Muscle layer of duodenum (tissue), 2 donors: ENCODE measurements around the gene RBFOX1.

Source experiments
- H3K27ac ChIP-seq: one replicate; pipeline ENCODE4 v1.7.0; 2013; ENCODE audit warnings: mild to moderate bottlenecking, low read length
- H3K27me3 ChIP-seq: one replicate; pipeline ENCODE4 v1.7.0; 2013; ENCODE audit warnings: low read depth, mild to moderate bottlenecking, control low read depth, low read length
- H3K36me3 ChIP-seq, 2 donors: one replicate each; pipeline ENCODE4 v1.7.0; 2013; ENCODE audit warnings: low read length in 2 of 2, control low read depth in 1 of 2, mild to moderate bottlenecking in 1 of 2; ENCODE audit not compliant: insufficient read depth in 2 of 2, control insufficient read depth in 1 of 2
- H3K4me1 ChIP-seq, 2 donors: one replicate each; pipeline ENCODE4 v1.7.0; 2013; ENCODE audit warnings: low read length in 2 of 2, mild to moderate bottlenecking in 2 of 2, control low read depth in 1 of 2, moderate library complexity in 1 of 2; ENCODE audit not compliant: insufficient read depth in 2 of 2, control insufficient read depth in 1 of 2
- H3K4me3 ChIP-seq, 2 donors: one replicate each; pipeline ENCODE4 v1.7.0; 2013; ENCODE audit warnings: low read length in 2 of 2, low read depth in 1 of 2, mild to moderate bottlenecking in 1 of 2
- H3K9me3 ChIP-seq, 2 donors: one replicate each; pipeline ENCODE4 v1.7.0; 2013; ENCODE audit warnings: low read length in 2 of 2, control low read depth in 1 of 2, mild to moderate bottlenecking in 1 of 2; ENCODE audit not compliant: control insufficient read depth in 1 of 2
- donor health status: healthy.

The RBFOX1 gene

DNA sequence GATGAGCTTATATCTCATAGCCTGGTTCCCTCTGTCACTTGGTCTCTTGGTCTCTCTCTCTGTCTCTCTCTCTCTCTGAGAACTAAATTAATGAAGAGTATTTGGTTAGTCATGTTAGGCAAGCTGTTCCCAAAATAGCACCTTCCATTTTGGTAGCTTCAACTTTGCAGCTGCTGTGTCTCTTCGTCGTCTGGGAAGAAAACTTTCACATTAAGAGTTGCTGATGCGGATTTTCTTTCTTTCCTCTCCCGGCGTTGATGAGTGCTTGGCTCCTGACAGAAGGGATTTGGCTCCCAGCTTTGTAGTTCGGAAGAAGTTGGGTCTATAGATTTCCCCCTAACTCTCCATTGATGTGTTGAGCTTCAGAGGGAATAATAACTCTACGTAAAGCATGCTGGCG is at the start of gene RBFOX1:
TSS of gene RBFOX1 (plus strand) at position 235 of the 400 bp plus-strand sequence.
- Histone ChIP-seq H3K27ac (no peak within 1 kb of the TSS), H3K27me3 (no peaks in the 10 kb centered on the region), H3K4me1 (no peaks in the 10 kb centered on the region), H3K9me3 (no peaks in the 10 kb centered on the region), H3K4me3 (no peak within 1 kb of the TSS), H3K36me3 (no peaks in the 10 kb centered on the region)

DNA sequence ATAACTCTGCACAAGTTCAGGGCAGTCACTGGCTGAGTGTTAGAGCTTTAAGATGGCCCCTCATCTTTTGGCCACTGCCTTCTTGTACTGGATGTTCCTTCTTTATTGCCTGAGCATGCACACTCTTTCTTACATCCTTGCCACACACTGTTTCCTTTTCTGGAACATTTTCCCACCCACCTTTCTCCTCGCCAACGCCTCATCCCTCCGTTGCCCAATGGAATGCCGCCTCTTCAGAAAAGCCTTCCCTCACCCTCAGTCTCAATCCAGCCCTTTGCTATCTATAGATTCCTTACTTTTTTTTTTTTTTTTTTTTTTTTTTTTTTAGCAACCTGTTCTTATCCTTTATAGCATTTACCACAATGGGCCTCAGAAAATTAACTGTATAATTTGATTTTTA is 47.9 kb upstream of the RBFOX1 start:
- H3K36me3 ChIP-seq: no peaks in the 10 kb centered on the region
- no peaks in the 10 kb centered on the region for H3K27me3 ChIP-seq
- peaks cover 0 to 8% of the 10 kb centered on the region in 2 donors for H3K9me3 ChIP-seq
- H3K27ac ChIP-seq: no peak overlapping the region
- no peak overlapping the region for H3K4me3 ChIP-seq
- H3K4me1 ChIP-seq: no peaks in the 10 kb centered on the region

DNA sequence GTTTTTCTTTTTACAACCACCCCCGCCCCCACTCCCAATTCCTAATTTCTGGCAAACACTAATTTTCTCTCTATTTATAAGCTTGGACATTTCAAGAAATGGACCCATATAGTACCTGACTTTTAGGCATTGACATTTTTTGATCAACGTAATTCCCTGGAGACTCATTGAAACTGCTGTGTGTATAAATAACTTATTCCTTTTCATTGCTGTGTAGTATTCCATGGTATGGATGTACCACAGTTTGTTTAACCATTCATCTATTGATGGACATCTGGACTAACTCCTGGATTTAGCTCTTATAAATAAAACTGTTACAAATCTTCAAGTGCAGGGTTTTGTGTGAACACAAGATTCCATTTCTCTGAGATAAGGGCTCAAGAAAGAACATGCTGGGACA is 47.1 kb upstream of the RBFOX1 start:
- Histone ChIP-seq H3K4me1 (no peaks in the 10 kb centered on the region), H3K9me3 (peaks cover 0 to 8% of the 10 kb centered on the region in 2 donors), H3K4me3 (no peak overlapping the region), H3K36me3 (no peaks in the 10 kb centered on the region), H3K27ac (no peak overlapping the region), H3K27me3 (no peaks in the 10 kb centered on the region)

DNA sequence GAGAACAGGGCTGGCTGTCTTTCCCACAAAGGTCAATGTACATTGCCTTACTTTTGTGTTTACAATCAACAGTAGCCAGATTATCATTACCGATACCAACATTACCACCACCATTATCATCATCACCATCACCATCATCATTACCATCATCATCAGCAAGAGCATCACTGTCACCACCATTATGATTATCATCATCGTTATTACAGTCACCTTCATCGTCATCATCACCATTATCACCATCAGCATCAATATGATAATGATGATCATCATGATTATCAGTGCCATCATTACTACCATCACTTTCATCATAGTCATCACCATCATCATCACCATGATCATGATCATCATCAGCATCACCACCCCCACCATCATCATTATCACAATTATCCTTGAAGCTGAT is 43.3 kb upstream of the RBFOX1 start:
- Histone ChIP-seq H3K27me3 (no peaks in the 10 kb centered on the region), H3K4me1 (no peaks in the 10 kb centered on the region), H3K4me3 (no peak overlapping the region), H3K36me3 (no peaks in the 10 kb centered on the region), H3K9me3 (peaks cover 0 to 8% of the 10 kb centered on the region in 2 donors), H3K27ac (no peak overlapping the region)

DNA sequence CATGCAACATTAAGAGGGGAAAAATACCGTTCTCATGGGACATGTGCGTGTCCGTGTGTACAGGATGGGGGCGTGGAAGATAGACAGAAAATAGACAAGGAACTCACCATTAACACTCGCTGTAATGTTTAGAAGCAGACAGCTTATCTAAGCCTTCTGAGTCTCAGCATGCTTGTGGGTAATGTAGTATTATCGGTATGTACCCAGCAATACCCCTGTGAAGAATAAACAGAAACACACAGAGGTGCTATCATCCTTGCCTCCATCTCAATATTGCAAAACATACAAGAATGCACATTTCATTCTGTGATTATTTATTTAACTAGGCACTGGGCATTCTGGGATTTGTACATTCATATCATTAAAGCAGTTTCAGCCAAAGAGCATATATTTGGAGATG is 42.0 kb upstream of the RBFOX1 start:
- Histone ChIP-seq H3K9me3 (peaks cover 0 to 1% of the 10 kb centered on the region in 2 donors), H3K36me3 (no peaks in the 10 kb centered on the region), H3K27me3 (no peaks in the 10 kb centered on the region), H3K27ac (no peak overlapping the region), H3K4me3 (no peak overlapping the region), H3K4me1 (no peaks in the 10 kb centered on the region)

DNA sequence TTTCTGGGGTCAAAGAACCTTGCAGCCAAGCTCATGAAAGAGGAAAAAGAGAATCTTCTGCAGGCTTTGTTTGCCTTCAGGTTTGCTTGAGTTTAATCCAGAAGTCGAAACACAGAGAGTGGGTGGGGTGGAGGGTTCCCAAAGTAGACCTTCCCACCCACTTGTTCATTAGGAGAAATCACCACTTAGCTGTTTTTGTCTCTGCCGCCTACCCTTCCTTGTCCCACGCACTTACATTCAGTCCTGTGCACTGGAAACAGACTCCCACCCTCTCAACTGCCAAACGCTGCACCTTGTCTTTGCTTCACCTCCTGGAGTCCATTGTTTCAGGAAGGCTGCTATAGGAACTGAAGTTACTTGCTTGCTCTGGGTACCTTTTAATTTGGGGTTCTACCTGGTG is 38.6 kb upstream of the RBFOX1 start:
- Histone ChIP-seq H3K9me3 (no peaks in the 10 kb centered on the region), H3K36me3 (no peaks in the 10 kb centered on the region), H3K4me1 (no peaks in the 10 kb centered on the region), H3K4me3 (no peak overlapping the region), H3K27ac (no peak overlapping the region), H3K27me3 (no peaks in the 10 kb centered on the region)

DNA sequence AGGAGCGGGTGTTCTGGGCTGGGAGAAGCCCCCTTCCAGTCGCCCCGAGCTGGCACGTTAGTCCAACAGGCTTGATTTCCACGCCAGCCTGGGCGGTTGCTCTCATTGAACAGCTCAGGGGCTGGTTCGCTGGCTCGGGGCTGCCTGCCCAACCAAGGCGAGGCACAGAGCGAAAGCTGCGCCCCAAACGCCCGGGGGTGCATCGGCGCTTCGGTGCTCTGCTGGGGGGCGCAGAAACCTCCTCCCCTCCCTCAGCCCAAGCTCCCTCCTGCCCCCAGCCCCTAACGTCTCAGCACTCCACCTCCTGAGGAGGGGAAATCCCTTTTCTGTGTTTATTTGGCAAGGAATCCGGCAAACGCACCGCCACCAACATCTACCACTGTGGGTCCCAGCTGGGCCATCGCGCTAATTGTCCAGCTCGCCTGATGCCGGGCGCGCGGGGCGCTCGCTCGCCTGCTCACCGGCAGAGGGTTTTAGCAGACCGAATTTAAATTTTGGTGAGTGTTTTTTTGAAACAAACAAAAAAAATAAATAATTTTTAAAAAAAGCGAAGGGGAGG is 29.5 kb upstream of the RBFOX1 start:
- Histone ChIP-seq H3K4me3 (peak overlapping the region in 1 of 2 donors; percentile 29), H3K9me3 (no peaks in the 10 kb centered on the region), H3K36me3 (no peaks in the 10 kb centered on the region), H3K27me3 (no peaks in the 10 kb centered on the region), H3K27ac (no peak overlapping the region), H3K4me1 (peaks cover 0 to 11% of the 10 kb centered on the region in 2 donors)

DNA sequence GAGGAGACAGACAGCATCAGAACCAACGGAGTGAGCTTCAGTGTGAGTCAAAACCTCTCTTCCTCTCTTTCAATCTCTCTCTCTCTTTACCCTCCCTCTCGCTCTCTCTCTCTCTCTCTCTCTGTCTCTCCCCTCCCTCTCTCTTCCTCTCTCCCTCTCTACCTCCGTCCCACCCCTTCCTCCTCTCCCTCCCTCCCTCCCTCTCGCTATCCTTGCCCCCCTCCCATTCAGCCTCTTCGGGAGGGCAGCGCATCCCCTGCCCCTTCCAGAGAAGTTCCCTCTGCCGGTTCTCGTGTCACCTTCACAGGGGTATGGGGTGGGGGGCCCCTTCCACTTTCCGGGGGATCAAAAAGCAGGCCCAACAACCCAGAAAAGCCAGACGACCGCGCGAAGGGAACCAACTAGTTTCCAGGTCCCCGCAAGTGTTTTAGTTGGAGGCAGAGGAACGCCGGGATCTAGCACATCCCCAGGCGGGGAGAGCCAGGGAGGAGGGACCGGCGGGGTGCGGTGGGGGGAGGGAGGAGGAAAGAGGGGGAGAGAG is 28.9 kb upstream of the RBFOX1 start:
- Histone ChIP-seq H3K27ac (no peak overlapping the region), H3K9me3 (no peaks in the 10 kb centered on the region), H3K4me1 (peaks cover 0 to 11% of the 10 kb centered on the region in 2 donors), H3K36me3 (no peaks in the 10 kb centered on the region), H3K4me3 (no peak overlapping the region), H3K27me3 (no peaks in the 10 kb centered on the region)

DNA sequence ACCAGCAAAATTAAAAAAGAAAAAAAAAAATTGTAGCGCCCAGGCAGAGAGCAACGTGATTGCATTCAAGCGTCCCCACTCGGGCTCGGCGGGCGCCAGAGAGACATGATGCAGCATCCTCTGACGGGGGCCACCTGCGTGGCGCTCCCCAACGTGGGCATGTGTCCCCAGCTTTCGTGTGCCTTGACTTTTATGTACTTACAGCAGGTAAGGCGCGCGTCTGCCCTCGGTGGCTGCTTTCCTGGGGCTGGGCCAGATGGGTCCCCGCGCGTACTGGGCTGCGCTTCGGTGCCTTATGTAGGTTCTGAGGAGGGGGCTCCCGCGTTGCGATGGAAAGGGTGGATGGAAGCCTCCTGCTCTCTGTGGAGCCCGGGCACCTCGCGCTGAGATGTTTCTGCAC is 28.4 kb upstream of the RBFOX1 start:
- H3K27ac ChIP-seq: no peak overlapping the region
- H3K27me3 ChIP-seq: no peaks in the 10 kb centered on the region
- no peak overlapping the region for H3K4me3 ChIP-seq
- H3K36me3 ChIP-seq: no peaks in the 10 kb centered on the region
- peaks cover 0 to 11% of the 10 kb centered on the region in 2 donors for H3K4me1 ChIP-seq
- no peaks in the 10 kb centered on the region for H3K9me3 ChIP-seq

DNA sequence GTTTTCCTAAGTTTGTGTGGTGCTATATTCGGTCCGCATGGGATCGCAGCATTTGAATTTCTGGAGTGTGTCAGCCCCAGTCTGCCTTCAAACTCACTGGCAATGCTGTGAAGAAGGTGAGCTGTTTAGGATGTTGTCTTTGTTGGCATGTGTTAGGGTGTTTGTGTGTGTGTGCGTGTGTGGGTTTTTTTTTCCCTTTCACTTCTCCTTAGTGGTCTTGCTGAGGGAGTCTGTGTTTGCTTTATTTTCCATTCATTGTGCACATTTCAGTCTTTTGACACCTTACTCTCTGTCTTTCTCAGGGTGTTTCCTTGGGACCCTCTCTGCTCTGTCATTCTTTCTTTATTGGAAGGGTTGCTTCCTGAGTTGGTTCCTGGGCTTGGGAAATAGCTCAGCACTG is 27.7 kb upstream of the RBFOX1 start:
- Histone ChIP-seq H3K4me3 (no peak overlapping the region), H3K36me3 (no peaks in the 10 kb centered on the region), H3K27me3 (no peaks in the 10 kb centered on the region), H3K9me3 (no peaks in the 10 kb centered on the region), H3K27ac (no peak overlapping the region), H3K4me1 (peaks cover 0 to 11% of the 10 kb centered on the region in 2 donors)

DNA sequence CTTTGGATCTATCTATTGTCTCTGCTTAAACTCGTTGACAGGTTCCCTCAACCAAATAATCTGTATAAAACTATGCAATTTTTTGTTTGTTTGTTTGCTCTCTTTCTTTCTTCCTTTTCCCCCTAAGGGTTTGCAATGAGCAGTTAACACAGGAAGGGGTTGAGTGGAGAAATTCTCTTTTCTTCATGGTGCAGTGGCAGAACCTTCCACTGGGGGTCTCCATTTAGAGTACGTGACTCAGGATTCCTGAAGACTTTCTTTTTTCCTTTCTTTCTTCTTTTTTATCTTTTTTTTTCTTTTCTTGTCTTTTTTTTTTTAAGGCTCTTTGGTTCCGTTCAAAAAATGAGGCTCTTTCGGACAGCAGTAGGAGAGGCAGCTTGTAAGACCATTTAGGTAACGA is 19.5 kb upstream of the RBFOX1 start:
- Histone ChIP-seq H3K36me3 (no peaks in the 10 kb centered on the region), H3K27me3 (no peaks in the 10 kb centered on the region), H3K4me1 (no peaks in the 10 kb centered on the region), H3K27ac (no peak overlapping the region), H3K9me3 (no peaks in the 10 kb centered on the region), H3K4me3 (no peak overlapping the region)

DNA sequence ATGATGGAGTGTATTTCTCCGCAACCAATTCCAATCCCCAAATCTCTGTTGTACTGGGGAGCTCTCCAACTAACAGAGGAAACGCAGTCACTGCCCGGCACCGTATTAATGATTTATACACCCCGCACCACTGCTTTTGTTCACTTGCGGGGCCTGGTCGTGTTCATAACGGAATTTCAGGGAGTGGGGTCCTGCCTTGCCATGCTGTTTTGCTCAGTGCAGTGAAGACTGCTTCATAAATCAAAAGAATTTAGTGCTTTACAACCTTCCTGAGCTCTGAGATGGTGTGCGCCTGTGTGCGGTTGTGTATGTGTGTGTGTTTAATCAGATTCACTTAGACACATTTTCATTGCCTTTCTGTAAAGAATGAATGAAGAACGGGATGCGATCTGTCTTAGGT is 18.5 kb upstream of the RBFOX1 start:
- no peaks in the 10 kb centered on the region for H3K27me3 ChIP-seq
- H3K4me3 ChIP-seq: no peak overlapping the region
- H3K4me1 ChIP-seq: no peaks in the 10 kb centered on the region
- no peaks in the 10 kb centered on the region for H3K36me3 ChIP-seq
- no peaks in the 10 kb centered on the region for H3K9me3 ChIP-seq
- no peak overlapping the region for H3K27ac ChIP-seq
